AG08395 (cell line): ENCODE data around the gene OR1F1.

ENCODE experiments used
- DNase-seq: peaks from one replicate; pipeline ENCODE4 v3.0.0; 2012; ENCODE audit warnings: mixed read lengths, low spot score

The OR1F1 gene

DNA sequence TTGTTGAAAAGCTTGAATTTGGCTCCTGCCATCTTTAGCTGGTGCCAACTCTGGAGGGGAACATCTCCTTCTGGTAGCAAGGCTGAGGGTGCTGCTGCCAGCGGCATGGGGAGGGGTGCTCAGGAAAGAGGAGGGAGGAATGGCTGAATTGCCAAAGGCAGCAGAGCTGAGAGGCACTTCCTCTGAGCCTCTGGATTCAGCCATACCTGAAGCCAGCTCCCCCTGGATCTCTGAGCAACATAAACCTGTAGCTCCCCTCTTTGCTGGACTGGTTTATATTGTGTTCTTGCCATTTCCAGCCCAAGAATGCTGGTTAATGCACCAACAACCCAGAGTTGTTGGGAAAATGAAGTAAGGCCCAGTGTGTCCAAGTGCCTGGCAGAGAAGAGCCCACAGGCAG lies 61.0 kb downstream of the OR1F1 start:
- DNase-seq = no peak

GRCh38 chr16:3249451-3249850 lies 61.4 kb downstream of the OR1F1 start:
- DNase-seq = no peak

GRCh38 chr16:3252967-3253366 lies 65.0 kb downstream of the OR1F1 start:
- no peak for DNase-seq

DNA sequence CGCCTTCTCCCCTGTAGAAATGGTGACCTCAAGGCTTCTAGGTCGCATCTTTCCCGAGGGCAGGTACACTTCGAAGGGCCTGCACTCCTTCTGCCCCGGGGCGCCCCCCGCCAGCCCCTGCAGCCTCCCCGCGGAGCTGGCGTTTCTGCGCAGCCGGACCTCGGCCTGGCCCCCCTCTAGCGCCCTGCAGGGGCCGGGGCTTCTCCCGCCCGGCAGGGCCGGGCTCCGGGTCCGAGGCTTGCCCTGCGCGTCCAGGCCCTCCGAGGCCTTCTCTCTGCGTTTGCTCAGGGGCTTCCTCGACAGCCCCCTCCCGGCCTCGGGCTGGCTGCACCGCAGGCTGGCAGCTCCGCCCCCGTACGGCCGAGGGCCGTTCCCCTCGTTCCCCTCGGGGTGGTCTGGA lies 66.3 kb downstream of the OR1F1 start:
- no peak for DNase-seq
